Activated effector memory CD4-positive, alpha-beta T cell treated with Interleukin-2 at 50 U/mL for 16 hours (primary cell): Measurements from ENCODE around the gene SYT7.

Source experiments
- DNase-seq: peaks from one replicate; pipeline ENCODE4 v3.0.0-alpha.2; 2020

The SYT7 gene

GRCh38 chr11:61552108-61552635, 28.7 kb downstream of the SYT7 start:
- no peak for DNase-seq

GRCh38 chr11:61551634-61552033, 29.2 kb downstream of the SYT7 start:
- DNase-seq: no peak

GRCh38 chr11:61550665-61551227, 30.1 kb downstream of the SYT7 start:
- no peak for DNase-seq

- no peak for DNase-seq
Observed at GRCh38 chr11:61549662-61550568, 31.0 kb downstream of the SYT7 start.

- DNase-seq: no peak
Observed at GRCh38 chr11:61549177-61549576, 31.7 kb downstream of the SYT7 start.

GRCh38 chr11:61547246-61547645, 33.6 kb downstream of the SYT7 start:
- DNase-seq: no peak

GRCh38 chr11:61546663-61547062, 34.2 kb downstream of the SYT7 start:
- no peak for DNase-seq

- no peak for DNase-seq
Observed at GRCh38 chr11:61545921-61546320, 35.0 kb downstream of the SYT7 start.

- no peak for DNase-seq
Observed at GRCh38 chr11:61545341-61545740, 35.5 kb downstream of the SYT7 start.

- DNase-seq: no peak
Observed at GRCh38 chr11:61544466-61544865, 36.4 kb downstream of the SYT7 start.

GRCh38 chr11:61543606-61544306, 37.1 kb downstream of the SYT7 start:
- no peak for DNase-seq

GRCh38 chr11:61542705-61543104, 38.2 kb downstream of the SYT7 start:
- DNase-seq: no peak

GRCh38 chr11:61542024-61542461, 38.8 kb downstream of the SYT7 start:
- no peak for DNase-seq

- no peak for DNase-seq
Observed at GRCh38 chr11:61541598-61541997, 39.3 kb downstream of the SYT7 start.

GRCh38 chr11:61540528-61540927, 40.3 kb downstream of the SYT7 start:
- no peak for DNase-seq

GRCh38 chr11:61539831-61540357, 41.0 kb downstream of the SYT7 start:
- DNase-seq: no peak

- no peak for DNase-seq
Observed at GRCh38 chr11:61539006-61539405, 41.9 kb downstream of the SYT7 start.

GRCh38 chr11:61538636-61538961, 42.3 kb downstream of the SYT7 start:
- DNase-seq: no peak

- DNase-seq: no peak
Observed at GRCh38 chr11:61537326-61537725, 43.5 kb downstream of the SYT7 start.

GRCh38 chr11:61536676-61537270, 44.1 kb downstream of the SYT7 start:
- DNase-seq: no peak

GRCh38 chr11:61535998-61536675, 44.7 kb downstream of the SYT7 start:
- DNase-seq: no peak
